HG02763 (cell line): Measurements from ENCODE around the gene CDK16.

Experiments
- ATAC-seq: cut with Tn5 transposase; IDR thresholded peaks from one replicate; pipeline ENCODE4 v1.9.1; 2021; ENCODE audit warnings: mild to moderate bottlenecking, moderate library complexity; ENCODE audit not compliant: unreplicated experiment

CDK16 gene

GRCh38 chrX:47218280-47218919, at the start of gene CDK16:
Gene CDK16 (plus strand): TSS chrX:47218681. CDS start chrX:47223558, 4,877 bp downstream.
- peak; percentile 49 for ATAC-seq

GRCh38 chrX:47169273-47169672, 49.2 kb upstream of the CDK16 start:
- ATAC-seq = no peak

DNA sequence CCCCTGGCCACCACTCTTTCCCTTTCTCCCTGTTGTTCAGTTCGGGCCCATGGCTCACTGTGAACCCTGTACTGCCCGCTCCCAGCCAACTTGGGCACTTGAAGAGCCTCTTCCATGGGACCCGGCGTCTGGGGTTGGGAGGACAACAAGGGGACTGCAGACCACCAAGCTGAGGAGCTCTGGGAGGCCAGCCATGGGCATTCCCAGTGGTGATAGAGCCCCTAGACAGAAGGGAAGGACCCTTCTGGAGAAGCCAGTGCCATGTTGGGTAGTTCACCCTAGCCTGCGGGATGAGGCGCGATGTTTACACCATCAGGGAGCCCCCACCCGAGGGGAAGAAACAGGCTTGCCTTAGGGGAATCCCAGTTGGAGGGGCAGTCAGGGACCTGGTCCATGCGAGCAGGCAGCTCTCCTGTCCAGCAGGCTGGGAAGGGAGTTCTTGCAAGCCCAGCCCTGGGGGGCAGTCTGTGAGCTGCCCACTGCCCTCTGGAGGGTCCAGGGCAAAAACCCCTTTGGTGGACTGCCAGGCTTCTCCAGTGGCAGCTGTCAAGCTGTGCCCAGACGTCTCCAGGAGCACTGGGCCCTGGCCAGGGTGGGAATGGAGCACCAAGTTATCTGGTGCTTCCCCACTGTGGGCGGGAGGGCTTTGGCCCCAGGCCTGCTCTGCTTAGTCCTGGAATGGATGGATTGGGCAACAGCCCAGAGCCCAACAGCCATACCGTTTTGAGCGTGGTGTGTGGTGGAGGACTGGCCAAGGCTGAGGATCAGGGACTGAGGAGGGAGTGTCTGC, 48.6 kb upstream of the CDK16 start:
- ATAC-seq = no peak

DNA sequence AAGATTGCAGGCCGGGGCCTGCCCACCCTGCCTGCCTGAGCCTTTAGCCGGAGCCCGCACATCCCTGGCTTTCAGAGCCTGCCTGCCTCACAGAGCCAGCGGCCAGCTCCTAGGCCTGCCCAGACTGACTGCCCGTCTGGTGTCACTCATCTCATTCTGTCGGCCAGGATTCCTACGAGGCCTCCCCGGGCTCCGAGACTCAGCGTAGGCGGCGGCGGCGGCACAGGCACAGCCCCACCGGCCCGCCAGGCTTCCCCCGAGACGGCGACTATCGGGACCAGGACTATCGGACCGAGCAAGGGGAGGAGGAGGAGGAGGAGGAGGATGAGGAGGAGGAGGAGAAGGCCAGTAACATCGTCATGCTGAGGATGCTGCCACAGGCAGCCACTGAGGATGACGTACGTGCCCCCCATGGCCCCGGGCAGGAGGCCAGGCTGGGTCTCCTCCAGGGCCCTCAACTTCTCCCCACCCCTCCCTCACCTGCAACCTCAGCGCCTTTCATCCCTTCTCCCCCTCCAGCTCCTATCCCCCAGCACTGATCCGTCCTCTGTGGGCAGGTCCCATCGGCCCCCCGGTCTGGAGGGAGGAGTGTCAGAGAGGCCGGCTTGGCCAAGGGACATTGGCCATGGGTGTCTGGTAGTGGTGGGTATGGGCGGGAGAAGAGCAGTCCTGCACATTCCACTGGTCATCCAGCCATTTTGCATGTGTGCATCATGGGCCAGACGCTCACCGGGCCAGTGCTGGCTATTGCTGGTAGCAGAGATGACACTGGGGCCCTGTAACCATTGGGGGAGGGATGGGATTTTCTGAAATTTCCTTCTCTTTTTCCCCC, 47.4 kb upstream of the CDK16 start:
- no peak for ATAC-seq

GRCh38 chrX:47171996-47172395, 46.5 kb upstream of the CDK16 start:
- no peak for ATAC-seq

GRCh38 chrX:47172549-47172948, 45.9 kb upstream of the CDK16 start:
- no peak for ATAC-seq

DNA sequence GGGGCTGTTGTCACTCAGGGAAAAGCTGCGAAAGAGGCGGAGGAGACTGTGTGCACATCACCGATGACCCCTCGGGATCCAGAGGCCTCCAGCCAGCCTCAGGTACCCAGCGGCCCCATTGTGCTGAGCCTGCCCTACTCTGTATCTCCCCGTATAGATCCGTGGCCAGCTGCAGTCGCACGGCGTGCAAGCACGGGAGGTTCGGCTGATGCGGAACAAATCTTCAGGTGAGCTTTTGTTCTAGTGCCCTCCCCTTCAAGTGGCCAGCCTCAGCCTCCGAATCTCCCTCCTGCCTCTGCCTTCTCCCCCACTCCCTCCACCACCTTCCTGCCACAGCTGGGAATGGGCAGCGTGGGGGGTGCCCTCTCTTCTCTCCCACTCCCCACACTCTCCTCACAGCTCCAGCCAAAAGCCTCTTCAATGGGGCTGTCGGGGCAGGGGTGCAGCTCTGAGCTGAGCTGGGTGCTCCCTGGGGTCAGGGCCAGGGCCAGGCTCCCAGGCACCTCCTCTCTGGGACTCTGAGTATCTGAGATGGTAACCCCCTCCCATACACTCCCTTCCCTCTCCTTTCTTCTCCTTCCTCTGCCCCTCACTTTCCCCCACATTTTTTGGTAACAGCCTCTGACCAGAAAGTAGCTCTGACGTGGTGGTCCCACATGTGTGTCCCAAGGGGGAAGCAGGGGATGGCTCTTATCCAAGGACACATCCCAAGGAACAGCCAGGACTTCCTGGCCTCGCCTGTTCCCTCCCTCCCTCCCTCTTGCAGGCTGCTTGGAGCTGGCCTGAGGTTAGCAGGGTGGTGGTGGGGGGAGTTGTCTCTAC, 45.3 kb upstream of the CDK16 start:
- no peak for ATAC-seq

DNA sequence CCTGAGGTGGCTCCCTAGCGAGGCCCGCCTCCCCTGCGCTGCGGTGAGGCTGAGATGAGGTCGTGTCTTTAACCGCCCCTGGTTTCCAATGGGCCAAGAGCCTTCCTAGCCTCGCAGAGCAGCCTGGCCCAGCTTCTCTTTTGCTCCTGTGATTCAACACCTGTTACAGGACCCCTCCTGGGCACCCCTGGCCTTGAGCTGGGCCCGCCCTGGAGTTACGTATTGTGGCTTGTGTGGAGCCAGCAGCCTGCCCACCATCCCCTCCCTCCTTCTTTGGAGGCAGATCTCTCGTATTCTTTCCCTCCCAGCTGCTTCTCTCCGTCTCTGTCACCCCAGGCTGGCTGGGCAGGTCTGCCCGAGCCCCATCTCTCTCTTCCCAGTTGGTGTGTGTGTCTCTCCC, 44.1 kb upstream of the CDK16 start:
- no peak for ATAC-seq

DNA sequence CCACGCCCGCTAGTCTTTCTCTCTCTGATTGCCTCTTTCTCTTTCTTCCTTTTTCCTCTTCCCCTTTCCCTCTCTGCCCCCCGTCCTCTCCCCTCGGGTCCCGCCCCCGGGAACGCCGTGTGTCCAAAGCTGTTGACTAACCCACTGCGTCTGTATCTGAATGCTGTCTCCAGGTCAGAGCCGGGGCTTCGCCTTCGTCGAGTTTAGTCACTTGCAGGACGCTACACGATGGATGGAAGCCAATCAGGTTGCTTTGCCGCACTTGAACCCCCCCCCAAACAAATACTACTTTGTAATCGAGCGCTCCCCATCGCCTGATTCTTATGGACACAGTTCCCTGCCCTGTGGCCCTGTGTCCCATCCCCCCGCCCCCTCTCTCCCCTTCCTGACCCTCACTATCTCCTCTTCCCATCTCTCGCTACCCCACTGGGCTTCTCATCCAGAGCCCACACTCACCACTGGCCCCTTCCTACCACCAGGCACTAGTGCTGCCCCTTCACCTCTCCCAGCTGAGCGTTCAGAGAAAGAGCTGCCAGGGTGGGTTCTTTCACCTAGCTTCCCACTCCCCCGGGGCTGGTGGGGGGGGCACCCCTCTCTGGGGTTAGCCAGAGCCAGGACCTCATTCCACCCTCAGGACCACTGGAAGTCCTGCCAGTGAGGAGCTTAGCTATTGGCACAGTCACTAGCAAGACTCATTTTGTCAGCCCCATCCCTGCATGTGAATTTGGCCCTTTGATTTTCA, 43.5 kb upstream of the CDK16 start:
- no peak for ATAC-seq

DNA sequence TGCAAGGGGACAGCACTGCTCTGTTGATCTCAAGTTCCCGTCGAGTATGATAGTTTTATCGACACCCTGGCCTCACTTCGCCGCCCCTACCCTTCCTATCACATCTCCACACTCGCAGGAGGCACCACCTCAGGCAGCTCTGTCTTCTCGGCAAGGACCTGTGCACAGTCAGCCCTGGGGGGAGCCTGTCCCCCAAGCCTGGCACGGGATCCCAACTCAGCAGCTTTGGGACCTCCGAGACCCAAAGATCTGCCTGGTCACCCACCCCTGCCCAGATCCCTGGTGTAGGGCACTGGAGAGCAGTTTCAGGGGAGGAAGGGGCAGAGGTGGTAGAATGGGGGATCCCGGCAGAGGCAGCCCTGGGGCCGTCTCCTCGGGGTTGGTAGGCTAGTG, 42.9 kb upstream of the CDK16 start:
- ATAC-seq = no peak

GRCh38 chrX:47176101-47176740, 42.3 kb upstream of the CDK16 start:
- no peak for ATAC-seq

DNA sequence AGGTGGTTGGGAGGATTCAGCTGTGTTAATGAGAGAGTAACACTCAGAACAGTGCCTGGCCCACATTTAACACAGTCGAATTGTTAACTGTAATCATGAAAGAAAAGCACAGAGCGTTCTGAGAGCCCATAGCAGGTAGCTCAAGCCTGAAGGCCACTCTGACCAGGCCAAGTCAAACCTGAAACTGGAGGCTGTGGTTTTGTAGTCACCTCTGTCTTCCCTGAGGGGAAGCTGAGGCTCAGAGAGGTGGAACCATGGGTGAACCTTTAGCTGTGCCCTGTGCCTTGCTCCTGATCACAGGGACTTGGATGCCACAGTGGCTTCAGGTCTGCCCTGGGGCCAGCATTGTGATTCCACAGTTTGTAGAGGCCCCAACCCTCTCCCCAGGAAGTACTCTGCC, 41.4 kb upstream of the CDK16 start:
- ATAC-seq = no peak

- ATAC-seq = no peak
These were observed 40.1 kb upstream of the CDK16 start for GRCh38 chrX:47178337-47178736.

- no peak for ATAC-seq
These were observed 39.1 kb upstream of the CDK16 start for GRCh38 chrX:47179221-47179927.

- no peak for ATAC-seq
These were observed 38.6 kb upstream of the CDK16 start for GRCh38 chrX:47179928-47180255.

GRCh38 chrX:47180346-47180745, 38.1 kb upstream of the CDK16 start:
- no peak for ATAC-seq

GRCh38 chrX:47181301-47181700, 37.2 kb upstream of the CDK16 start:
- ATAC-seq = no peak

DNA sequence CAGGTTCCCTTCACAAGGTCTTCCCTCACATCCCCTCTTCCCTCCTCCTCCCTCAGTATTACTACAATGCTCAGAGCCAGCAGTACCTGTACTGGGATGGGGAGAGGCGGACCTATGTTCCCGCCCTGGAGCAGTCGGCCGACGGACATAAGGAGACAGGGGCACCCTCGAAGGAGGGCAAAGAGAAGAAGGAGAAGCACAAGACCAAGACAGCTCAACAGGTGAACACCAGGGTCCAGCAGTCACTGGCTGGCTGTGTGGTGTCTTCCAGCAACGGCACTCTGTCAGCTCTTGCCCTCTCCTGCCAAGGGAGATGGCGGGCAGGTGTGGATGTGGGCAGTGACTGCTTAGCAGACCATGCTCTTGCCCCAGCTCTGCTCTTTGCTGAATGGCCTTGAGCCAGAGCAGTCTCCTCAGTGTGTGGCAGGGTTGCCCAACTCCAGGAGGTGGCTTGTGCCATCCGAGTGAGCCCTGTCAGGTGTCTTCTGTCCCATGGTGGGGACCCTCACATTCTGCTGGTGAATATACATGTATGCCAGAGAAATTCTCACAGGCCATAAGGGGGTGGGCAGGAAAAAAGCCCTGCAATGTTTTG, 36.3 kb upstream of the CDK16 start:
- no peak for ATAC-seq

- no peak for ATAC-seq
These were observed 34.0 kb upstream of the CDK16 start for GRCh38 chrX:47184486-47184885.
